ENCODE results near the gene HMX2.
"Not testable (repeated sequence)": the region's sequence is repeated elsewhere in the genome, so short reads cannot be mapped to it uniquely, and the experiment has no call there.

GRCh38 chr10:123171616-123172015 is 23.7 kb downstream of the HMX2 start:
- TF ChIP-seq CTCF (IDR thresholded peaks at IDR 0.05; ENCODE audit: low read length); EZH2 (IDR thresholded peaks at IDR 0.05; ENCODE audit: borderline replicate concordance, low read length): not testable (repeated sequence)
